IMR-90 (cell line): ENCODE measurements around the gene GMFB. TPM values are rescaled to one million over a fixed set of nuclear protein-coding genes. Genes with fewer than 3 reads are reported as not detected.

Experiments used
- ATAC-seq: fragments of 200-7000 bp; cut with Tn5 transposase; 2 replicates; pipeline ENCODE4 v1.9.1; 2020; ENCODE audit warnings: low read depth, mild to moderate bottlenecking, moderate library complexity
- BruUV-seq: library from RNA; stranded (reverse); fragments of 400-500 nt; replicated peaks from 2 replicates; lab custom pipeline; 2021; lab: Mats Ljungman, UMichigan
- CTCF ChIA-PET: fragments of 300-600 bp; formaldehyde crosslinking; extraction: SDS; loops from one replicate; lab custom pipeline; 2021; ENCODE audit warnings: antibody characterized with exemption; lab: Yijun Ruan, JAX
- POLR2A ChIA-PET: fragments of 300-600 bp; sonication (Branson Sonifier 250); formaldehyde crosslinking; loops from one replicate; lab custom pipeline; 2022; ENCODE audit warnings: antibody characterized with exemption; ENCODE audit not compliant: unreplicated experiment; lab: Charles Lee
- DNase-seq: peaks from one replicate; pipeline ENCODE4 v3.0.0; 2013
- H2AFZ ChIP-seq: replicated peaks from 2 replicates; pipeline ENCODE3; 2013; ENCODE audit warnings: low read length, mild to moderate bottlenecking; ENCODE audit not compliant: poor library complexity
- H2AK5ac ChIP-seq: 2 replicates; pipeline ENCODE4 v1.6.1; 2013; ENCODE audit warnings: low read depth, low read length, inconsistent platforms
- H2AK9ac ChIP-seq: replicated peaks from 2 replicates; pipeline ENCODE3; 2013; ENCODE audit warnings: mild to moderate bottlenecking, low read depth, low read length, moderate library complexity; ENCODE audit not compliant: poor library complexity
- H2BK120ac ChIP-seq: 2 replicates; pipeline ENCODE4 v1.6.1; 2013; ENCODE audit warnings: low read depth, low read length, inconsistent platforms
- H2BK15ac ChIP-seq: 3 replicates; pipeline ENCODE4 v1.6.1; 2013; ENCODE audit warnings: low read depth, low read length, inconsistent platforms
- H2BK20ac ChIP-seq: 2 replicates; pipeline ENCODE4 v1.6.1; 2013; ENCODE audit warnings: low read depth, mild to moderate bottlenecking, inconsistent platforms, low read length, moderate library complexity
- H2BK5ac ChIP-seq: 2 replicates; pipeline ENCODE4 v1.6.1; 2013; ENCODE audit warnings: mild to moderate bottlenecking, low read depth, low read length, inconsistent platforms; ENCODE audit not compliant: poor library complexity, severe bottlenecking
- H3K14ac ChIP-seq: replicated peaks from 2 replicates; pipeline ENCODE4 v1.6.1; 2013; ENCODE audit warnings: low read depth, low read length, inconsistent platforms
- H3K18ac ChIP-seq: 2 replicates; pipeline ENCODE4 v1.6.1; 2013; ENCODE audit warnings: low read depth, low read length, control low read depth
- H3K23ac ChIP-seq: 2 replicates; pipeline ENCODE4 v1.6.1; 2013; ENCODE audit warnings: low read depth, low read length, inconsistent platforms
- H3K27ac ChIP-seq: 2 replicates; pipeline ENCODE4 v1.5.1; 2013; ENCODE audit warnings: mild to moderate bottlenecking, control low read depth, low read length; ENCODE audit not compliant: insufficient read depth
- H3K27me3 ChIP-seq: 2 replicates; pipeline ENCODE4 v1.6.1; 2013; ENCODE audit warnings: low read length; ENCODE audit not compliant: control insufficient read depth, insufficient read depth
- H3K36me3 ChIP-seq: 2 replicates; pipeline ENCODE4 v1.6.1; 2013; ENCODE audit warnings: low read length, mixed read lengths; ENCODE audit not compliant: control insufficient read depth, insufficient read depth
- H3K4ac ChIP-seq: 2 replicates; pipeline ENCODE4 v1.6.1; 2013; ENCODE audit warnings: low read depth, low read length, inconsistent platforms
- H3K4me1 ChIP-seq: 2 replicates; pipeline ENCODE4 v1.6.1; 2013; ENCODE audit warnings: low read length, mixed read lengths; ENCODE audit not compliant: control insufficient read depth, insufficient read depth
- H3K4me2 ChIP-seq: 2 replicates; pipeline ENCODE4 v1.6.1; 2013; ENCODE audit warnings: low read depth, mild to moderate bottlenecking, control low read depth, low read length, moderate library complexity
- H3K4me3 ChIP-seq: 2 replicates; pipeline ENCODE4 v1.5.1; 2013; ENCODE audit warnings: low read depth, mild to moderate bottlenecking, control low read depth, low read length, moderate library complexity; ENCODE audit not compliant: insufficient read depth
- H3K56ac ChIP-seq: 2 replicates; pipeline ENCODE4 v1.6.1; 2013; ENCODE audit warnings: low read length, inconsistent platforms; ENCODE audit not compliant: insufficient read depth; ENCODE audit errors: extremely low read depth
- H3K79me1 ChIP-seq, 2 experiments: 2 replicates each; pipeline ENCODE4 v1.6.1; 2013; ENCODE audit warnings: low read length in 2 of 2, inconsistent platforms in 1 of 2, low read depth in 1 of 2
- H3K9ac ChIP-seq: 2 replicates; pipeline ENCODE4 v1.6.1; 2013; ENCODE audit warnings: low read depth, low read length, control low read depth
- H3K9me1 ChIP-seq: 2 replicates; pipeline ENCODE4 v1.6.1; 2013; ENCODE audit warnings: low read length, inconsistent platforms; ENCODE audit not compliant: insufficient read depth
- H3K9me3 ChIP-seq: 2 replicates; pipeline ENCODE4 v1.6.1; 2013; ENCODE audit warnings: low read length; ENCODE audit not compliant: control insufficient read depth, insufficient read depth
- H4K20me1 ChIP-seq: 2 replicates; pipeline ENCODE4 v1.6.1; 2013; ENCODE audit warnings: low read length, inconsistent platforms; ENCODE audit not compliant: insufficient read depth
- H4K5ac ChIP-seq: 2 replicates; pipeline ENCODE4 v1.6.1; 2013; ENCODE audit warnings: mild to moderate bottlenecking, low read depth, low read length, control low read depth
- H4K8ac ChIP-seq, 2 experiments: 2 replicates each; pipeline ENCODE4 v1.6.1; 2013; ENCODE audit warnings: low read depth in 2 of 2, low read length in 2 of 2, control low read depth in 1 of 2, inconsistent platforms in 1 of 2
- H4K91ac ChIP-seq: 2 replicates; pipeline ENCODE4 v1.6.1; 2013; ENCODE audit warnings: low read depth, low read length, inconsistent platforms; ENCODE audit not compliant: insufficient read depth
- BHLHE40 ChIP-seq: fragments of 150-350 bp; IDR thresholded peaks from 2 replicates; pipeline ENCODE4 v1.6.1; 2016; ENCODE audit warnings: mild to moderate bottlenecking, low read depth, low read length
- RAD21 ChIP-seq: IDR thresholded peaks from 2 replicates; pipeline ENCODE4 v1.6.1; 2012; ENCODE audit warnings: low read length, improper control_type of control experiment
- WGBS, 2 experiments: methylation state at CpG; one replicate each; pipeline versions ENCODE4 v1.1.5 to v1.1.7; 2013; ENCODE audit warnings: missing lambda C conversion rate in 2 of 2; ENCODE audit not compliant: insufficient read length in 1 of 2; ENCODE audit errors: extremely low coverage in 2 of 2; 5-methylcytosine and 5-hydroxymethylcytosine counted together
- dilution Hi-C: fragments of 300-500 bp; cut with HindIII; formaldehyde crosslinking; loops from one replicate; pipeline ENCODE4 v1.14.3; 2018; ENCODE audit warnings: low sequenced_read_pairs; ENCODE audit not compliant: unreplicated experiment
- in situ Hi-C: fragments of 300-500 bp; cut with MboI; formaldehyde crosslinking; loops from 3 replicates; pipeline ENCODE4 v1.14.3; 2019; ENCODE audit warnings: low sequenced_read_pairs, inconsistent platforms, mixed read lengths
- intact Hi-C: fragments of 100-400 bp; cut with micrococcal nuclease; formaldehyde crosslinking; loops from 2 replicates; pipeline ENCODE4 v1.10.0; 2022
- polyA plus RNA-seq, 3 experiments: library from polyadenylated mRNA; depleted of rRNA; stranded (reverse); fragments of >200 nt; gene quantifications; 2 replicates each; pipeline ENCODE4 v1.2.3, GENCODE V29; 2012; ENCODE audit warnings: low replicate concordance in 1 of 3
- total RNA-seq: library from RNA; depleted of rRNA; stranded (reverse); fragments of >200 nt; gene quantifications from 2 replicates; pipeline ENCODE4 v1.2.3, GENCODE V29; 2012

GMFB gene
- total and polyA plus RNA-seq, 2 of the 4 experiments (the other 2 are of a cell fraction), result 22.4 to 59.1 TPM

- in situ Hi-C loops (no loop called here), intact Hi-C loops (no loop called here), dilution Hi-C loops (no loop called here)
- BruUV-seq, result no TSS peak
- Histone ChIP-seq H3K14ac (no peak overlapping the region), H3K27me3 (no peaks in the 10 kb centered on the region), H3K9ac (no peak overlapping the region), H2AK9ac (no peak overlapping the region), H4K5ac (no peak overlapping the region), H4K91ac (no peak overlapping the region), H2BK15ac (no peak overlapping the region), H3K23ac (no peak overlapping the region), H2AFZ (no peak overlapping the region), H3K4me2 (no peak overlapping the region), H3K36me3 (peaks cover 7% of the 10 kb centered on the region), H3K9me3 (no peaks in the 10 kb centered on the region), H3K4ac (no peak overlapping the region), H3K79me1 (peaks cover 0 to 2% of the 10 kb centered on the region in 2 experiments; a peak in 1 of 4 replicates), H3K18ac (no peak overlapping the region), H2BK5ac (no peak overlapping the region), H3K4me3 (no peak overlapping the region), H3K9me1 (peaks cover 2% of the 10 kb centered on the region; the same call in 1 of the 2 replicates), H3K27ac (no peak overlapping the region), H4K20me1 (no peaks in the 10 kb centered on the region), H4K8ac (no peak overlapping the region), H3K4me1 (no peaks in the 10 kb centered on the region), H2BK120ac (no peak overlapping the region), H2BK20ac (no peak overlapping the region), H2AK5ac (no peak overlapping the region), H3K56ac (no peak overlapping the region)
- POLR2A ChIA-PET, result no interaction called here
- CTCF ChIA-PET, result interaction anchor here (0.5 to 0.7 kb wide), 2 partner anchors 16 to 1502 kb away, joined by 3 to 4 read pairs; no protein-coding TSS in a partner anchor
- TF ChIP-seq BHLHE40 (no peak), RAD21 (no peak)
- DNase-seq (no peak), ATAC-seq (no peak)
- no CpG with 5 or more reads among the region's 1 CpG for WGBS, 2 experiments
Measured at GRCh38 chr14:54533100-54533499, 44.3 kb upstream of the GMFB start.
